Stimulated activated CD4-positive, alpha-beta T cell treated with anti-CD3 and anti-CD28 coated beads, Interleukin-4, amount 100 ng/mL, for 1 hour (primary cell): Measurements from ENCODE around the gene SLC25A30.
A peak's percentile ranks its signal among the peaks of the same experiment; 100 is the strongest.
"Not testable (repeated sequence)": the region's sequence is repeated elsewhere in the genome, so short reads cannot be mapped to it uniquely, and the experiment has no call there.

Experiments used
- DNase-seq: peaks from one replicate; pipeline ENCODE4 v3.0.0-alpha.2; 2020

Gene SLC25A30

DNA sequence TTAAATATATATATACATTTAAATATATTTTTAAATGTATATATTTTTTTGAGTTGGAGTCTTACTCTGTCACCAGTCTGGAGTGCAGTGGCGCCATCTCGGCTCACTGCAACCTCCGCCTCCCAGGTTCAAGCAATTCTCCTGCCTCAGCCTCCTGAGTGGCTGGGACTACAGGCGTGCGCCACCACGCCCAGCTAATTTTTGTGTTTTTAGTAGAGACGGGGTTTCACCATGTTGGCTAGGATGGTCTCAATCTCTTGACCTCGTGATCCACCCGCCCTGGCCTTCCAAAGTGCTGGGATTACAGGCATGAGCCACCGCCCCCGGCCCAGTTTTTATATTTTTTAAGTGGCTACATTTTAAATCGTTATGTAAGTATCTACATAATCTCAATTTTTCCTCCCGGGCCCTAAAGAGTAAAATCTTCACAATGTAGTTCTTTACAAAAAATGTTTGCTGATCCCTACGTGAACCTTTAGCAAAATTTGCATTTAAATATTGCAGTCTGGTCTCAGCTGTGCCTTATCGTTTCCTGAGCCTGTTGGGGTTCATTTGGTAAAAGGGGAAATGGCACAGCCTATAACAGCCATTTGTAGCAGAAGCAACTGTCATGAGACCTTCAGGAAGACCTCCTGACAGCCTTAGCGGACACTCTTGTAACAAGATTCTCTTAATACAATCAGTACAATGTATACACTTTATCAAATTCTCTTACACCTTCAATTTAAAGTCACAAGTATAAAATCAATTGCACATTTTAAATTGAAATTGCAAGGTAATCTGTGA, 8.1 kb upstream of the SLC25A30 start:
- not testable (repeated sequence) for DNase-seq

DNA sequence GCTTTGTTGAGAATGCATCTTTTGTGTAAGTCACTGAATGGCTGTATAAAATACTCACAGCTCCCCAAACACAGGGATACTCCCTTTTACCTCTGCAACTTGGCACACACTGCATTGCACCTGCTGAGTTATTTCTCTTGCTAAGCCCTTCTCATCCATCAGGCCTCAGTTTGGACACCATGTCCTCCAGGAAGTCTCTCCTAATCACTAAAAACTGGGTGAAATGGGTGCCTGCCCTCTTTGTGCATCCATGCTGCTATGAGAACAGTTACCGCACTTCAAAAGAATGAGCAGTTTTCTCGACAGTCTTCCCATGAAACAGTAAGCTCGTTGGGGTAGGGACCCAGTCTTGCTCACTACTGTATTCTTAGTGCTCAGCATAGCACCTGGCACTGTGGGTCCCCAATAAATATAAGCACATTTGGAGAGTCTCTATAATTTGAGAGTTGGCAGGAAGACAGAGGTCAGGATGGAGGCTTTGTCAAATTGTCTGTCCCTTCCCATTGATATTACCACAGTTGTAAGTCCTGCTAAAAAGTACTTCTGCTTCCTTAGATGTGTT, 4.6 kb upstream of the SLC25A30 start:
- DNase-seq: no peak

DNA sequence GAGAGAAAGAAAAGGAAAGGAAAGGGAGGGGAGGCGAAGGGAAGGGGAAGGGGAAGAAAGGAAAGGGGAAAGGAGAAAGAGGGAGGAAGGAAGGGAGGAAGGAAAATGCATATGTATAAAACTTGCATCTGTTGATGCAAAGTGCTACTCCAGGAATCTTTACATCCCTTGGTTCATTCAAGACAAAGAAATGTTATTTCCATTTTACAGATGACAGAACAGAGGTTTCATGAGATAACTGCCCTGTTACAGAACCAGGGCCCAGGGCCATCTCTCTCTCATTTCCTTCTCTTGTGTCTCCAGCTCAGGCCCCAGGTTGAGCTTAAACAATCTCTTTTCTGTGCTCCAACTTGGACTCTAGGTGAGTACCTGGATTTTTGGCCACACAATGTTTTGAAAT, 1.8 kb upstream of the SLC25A30 start:
- no peak for DNase-seq

DNA sequence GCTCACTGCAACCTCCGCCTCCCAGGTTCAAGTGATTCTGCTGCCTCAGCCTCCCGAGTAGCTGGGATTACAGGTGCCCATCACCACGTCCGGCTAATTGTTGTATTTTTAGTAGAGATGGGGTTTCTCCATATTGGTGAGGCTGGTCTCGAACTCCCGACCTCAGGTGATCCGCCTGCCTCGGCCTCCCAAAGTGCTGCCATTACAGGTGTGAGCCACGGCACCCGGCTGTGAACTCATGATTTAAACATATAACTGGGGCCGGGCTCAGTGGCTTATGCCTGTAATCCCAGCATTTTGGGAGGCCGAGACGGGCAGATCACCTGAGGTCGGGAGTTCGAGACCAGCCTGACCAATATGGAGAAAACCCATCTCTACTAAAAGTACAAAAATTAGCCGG, 1.2 kb upstream of the SLC25A30 start:
- not testable (repeated sequence) for DNase-seq

DNA sequence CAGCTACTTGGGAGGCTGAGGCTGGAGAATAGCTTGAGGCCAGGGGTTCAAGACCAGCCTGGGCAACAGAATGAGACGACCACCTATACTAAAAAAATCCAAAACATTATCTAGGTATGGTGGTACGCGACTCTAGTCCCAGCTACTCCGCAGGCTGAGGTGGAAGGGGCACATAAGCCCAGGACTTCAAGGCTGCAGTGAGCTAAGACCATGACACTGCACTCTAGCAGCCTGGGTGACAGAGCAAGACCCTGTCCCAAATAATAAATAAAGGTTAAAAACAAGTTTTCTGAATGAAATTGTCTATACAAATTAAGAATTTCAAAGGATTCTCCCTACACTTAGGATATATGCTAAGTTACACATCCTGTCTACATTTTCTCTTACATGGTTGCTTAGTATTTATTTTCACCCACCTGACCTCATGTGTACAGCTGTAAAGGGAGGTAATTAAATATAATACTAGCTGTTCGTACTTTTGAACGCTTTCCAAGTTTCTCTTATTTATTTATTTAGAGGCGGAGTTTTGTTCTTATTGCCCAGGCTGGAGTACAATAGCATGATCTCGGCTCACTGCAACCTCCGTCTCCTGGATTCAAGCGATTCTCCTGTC, 1.6 kb downstream of the SLC25A30 start:
- no peak for DNase-seq

DNA sequence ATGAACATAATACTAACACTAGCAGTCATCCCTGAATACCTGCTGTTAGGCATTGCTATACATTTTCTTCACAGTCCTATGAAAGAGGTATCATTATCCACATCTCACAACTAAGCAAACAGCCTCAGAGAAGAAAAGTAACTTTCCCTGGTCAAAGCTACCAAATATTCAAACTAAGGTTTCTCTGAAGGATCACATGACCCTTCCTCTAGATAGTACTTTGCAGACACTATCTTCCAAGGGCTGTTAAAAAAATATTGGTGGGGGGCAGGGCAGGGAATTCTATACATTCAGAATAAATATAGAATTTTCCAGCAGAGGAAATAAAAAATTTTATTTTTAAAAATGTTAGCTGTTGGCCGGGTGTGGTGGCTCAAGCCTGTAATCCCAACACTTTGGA, 3.1 kb downstream of the SLC25A30 start:
- DNase-seq: no peak

DNA sequence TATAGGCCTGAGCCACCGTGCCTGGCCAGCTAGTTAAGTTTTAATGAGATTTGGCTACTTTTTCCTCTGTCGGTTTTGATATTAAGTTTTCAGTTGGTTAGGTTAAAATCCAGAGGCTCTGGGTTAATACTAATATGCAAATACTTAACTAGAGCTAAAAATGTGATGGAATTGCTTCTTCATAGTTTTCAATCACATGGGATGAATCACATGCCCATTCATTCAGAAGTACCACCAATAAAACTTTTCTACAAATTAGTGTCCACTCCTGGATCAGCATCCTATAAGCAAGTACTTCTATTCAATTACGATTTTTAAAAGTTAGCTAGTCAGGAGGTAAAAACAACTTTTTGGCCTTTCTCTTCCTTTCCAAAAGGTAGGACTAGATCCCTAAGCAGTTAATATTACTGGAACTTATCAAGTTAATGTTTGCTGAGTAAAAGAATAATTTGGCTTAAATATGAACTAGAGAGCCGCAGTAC, 4.3 kb downstream of the SLC25A30 start:
- DNase-seq: no peak

DNA sequence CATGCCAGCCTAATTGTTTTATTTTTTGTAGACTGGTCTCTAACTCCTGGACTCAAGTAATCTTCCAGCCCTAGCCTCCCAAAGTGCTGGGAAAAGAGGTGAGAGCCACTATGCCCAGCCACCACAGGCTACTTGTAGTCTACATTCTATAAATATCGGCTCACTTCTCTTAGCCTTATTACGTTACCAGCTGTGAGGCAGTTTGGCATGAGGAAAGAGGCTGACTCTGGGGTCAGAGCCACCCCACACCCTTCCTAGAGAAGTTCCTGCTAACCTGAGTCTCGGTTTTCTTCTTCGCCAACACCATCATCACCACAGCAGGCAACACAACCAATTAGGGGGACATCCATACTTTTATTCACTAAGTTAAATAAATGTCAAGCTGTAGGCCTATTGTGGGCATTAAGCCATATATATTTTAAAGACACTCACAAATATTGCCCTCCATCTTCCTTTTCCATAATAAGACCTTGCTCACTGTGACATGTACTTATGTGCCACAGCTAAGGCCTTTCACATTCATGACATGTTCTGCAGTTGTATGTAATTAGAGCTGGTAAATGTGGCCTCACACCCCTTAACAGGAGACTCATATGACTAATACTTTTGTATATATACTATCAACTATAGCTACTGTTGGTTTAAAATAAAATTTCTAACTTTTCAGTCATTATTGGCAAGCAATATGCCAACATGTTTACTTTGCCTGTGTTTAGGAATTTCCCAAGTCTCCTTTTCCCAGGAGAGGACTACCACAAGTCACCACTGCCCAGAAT, 5.7 kb downstream of the SLC25A30 start:
- no peak for DNase-seq

DNA sequence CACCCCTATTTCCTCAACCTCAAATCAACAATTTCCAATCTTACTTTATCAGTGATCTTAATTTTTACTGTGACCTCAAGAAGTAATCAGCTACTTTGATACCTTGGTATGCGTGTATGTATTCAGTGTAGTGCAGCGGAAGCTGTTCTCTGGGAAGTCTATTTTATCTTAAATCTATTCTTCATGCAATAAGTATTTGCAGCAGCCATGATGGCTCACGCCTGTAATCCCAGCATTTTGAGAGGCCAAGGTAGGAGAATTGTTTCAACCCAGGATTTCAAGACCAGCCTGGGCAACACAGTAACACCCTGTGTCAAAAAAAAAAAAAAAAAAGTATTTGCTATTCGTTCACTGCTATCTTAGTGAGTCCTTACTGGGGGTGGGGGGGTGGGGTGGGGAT, 6.5 kb downstream of the SLC25A30 start:
- DNase-seq: no peak

DNA sequence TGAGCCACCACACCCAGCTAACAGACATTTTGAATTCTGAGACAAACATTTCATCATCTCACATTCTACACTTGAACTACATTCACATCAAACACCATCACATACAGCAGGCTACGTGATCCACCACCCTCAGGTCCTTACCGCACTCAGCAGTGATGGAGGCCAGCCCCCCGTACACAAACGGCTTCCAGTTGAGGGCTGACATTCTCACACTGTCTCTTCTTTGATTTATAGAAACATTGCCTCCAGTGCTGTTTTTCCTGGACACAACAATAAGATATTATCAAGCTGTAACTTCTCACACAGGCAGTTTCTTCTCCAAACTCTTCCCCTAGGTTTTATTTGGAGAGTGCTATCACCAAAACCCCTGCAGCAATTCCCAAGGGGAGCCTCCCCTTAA, 7.0 kb downstream of the SLC25A30 start:
- no peak for DNase-seq

DNA sequence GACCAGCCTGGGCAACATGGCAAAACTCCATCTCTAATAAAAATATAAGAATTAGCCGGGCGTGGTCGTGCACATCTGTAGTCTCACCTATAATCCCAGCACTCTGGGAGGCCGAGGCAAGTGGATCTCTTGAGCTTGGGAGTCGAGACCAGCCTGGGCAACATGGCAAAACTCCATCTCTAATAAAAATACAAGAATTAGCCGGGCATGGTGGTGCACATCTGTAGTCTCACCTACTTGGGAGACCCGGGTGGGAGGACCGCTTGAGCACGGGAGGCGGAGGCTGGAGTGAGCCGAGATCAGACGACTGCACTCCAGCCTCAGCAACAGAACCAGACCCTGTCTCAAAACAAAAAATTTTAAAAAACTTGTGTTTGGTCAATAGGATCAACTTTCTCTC, 7.7 kb downstream of the SLC25A30 start:
- no peak for DNase-seq

DNA sequence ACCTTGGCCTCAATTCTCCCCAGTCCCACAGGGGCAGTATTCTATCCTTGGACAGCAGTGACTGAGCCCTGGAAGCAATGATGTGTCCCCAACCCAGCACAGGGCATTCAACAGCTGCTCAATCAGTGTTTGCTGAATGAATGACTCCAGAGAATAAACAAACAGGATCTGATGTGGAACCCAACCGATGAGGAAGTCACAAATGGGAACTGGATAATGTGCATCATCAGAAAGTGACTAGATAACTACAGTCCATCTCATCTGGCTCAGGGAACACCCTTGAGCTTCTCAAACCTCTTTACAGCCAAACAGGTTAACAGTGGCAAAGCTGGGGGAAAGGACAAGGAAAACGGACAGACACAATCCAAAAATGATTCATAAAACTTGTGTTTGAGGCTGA, 8.2 kb downstream of the SLC25A30 start:
- no peak for DNase-seq

DNA sequence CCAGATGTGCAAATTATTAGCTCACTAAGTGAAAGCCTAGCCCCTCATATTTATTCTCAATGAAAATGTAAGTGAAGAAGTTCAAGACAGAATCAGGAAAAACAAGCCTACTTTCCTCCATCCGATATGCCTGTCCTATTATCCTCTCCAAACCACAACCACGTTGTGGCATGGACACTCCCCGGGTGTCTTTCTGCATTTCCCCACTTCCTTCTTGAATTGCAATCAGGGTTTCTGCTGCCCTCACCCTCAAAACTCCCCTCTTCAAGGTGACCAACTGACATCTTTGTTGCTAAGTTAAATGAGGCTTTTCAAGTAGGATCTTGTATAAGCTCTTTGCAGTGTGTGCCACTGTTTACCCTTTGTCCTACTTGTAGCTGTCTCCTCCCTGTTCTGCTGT, 11.8 kb downstream of the SLC25A30 start:
- no peak for DNase-seq

DNA sequence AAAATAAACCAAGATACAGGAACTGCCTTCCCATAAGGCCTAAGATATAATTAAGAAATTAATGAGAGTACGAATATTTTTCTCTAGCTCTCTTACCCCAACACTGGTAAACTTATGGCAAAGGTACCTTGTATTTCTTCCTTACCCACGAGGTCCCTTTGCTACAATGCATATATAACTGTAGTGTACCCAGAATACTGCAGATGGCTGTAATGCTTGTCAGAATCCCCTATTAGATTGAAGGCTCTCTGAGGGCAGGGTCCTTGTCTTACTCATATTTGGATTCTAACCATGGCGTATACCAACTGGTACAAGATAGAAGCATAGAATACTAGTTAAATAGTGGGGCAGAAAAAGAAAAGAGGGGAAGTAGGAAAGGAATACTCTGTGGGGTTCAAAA, 15.1 kb downstream of the SLC25A30 start:
- DNase-seq: no peak

DNA sequence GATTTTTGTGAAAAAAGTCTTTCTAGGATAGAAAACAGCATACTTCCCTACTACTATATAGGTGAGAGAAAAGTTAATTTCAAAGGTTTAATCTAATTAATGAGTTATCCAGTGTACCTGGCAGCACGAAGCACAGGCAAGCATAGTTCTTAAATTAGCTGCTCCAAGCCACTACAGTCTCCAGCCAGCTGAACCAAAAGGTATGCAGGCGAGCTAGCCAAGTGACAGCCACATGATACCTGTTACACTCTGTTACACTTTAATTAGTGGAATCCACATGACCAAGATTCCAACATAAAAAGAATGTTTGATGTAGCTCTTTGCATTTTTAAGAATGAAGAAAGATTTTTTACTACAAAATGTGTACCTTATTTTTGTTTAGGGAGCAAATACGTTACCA, 15.5 kb downstream of the SLC25A30 start:
- DNase-seq: no peak

DNA sequence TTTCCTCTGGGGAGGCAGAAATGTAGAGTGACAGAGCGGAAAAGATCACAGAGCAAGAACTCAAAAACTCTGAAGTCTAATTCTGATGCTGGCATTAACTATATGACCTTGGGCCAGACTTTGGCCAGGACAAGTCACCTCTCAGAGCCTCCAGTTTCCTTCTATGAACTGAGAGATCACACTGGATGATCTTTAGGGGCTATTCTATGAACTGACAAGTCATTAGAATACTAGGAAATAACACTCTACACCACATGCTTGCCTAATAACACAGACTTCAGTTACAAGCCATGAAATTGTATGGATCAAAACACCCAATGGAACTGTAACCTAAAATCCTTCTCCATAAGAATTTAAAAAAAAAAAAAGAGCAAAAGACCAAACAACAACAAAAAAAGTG, 16.9 kb downstream of the SLC25A30 start:
- DNase-seq: no peak

DNA sequence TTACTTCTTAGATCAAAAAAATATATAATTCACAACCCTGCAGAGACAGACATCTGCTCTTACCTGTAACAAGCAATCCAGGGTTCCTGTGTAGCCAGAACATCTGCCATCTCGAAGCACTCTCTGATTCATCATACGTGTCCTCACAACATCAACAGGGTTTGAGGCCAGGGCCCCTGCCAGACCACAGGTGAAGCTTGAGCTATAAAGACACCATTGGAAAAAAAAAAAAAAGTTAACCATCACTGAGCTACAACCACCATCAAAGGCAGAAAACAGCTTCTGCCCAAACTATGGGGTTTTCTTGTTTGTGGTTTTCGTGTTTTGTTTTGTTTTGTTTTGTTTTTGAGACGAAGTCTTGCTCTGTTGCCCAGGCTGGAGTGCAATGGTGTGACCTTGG, 19.3 kb downstream of the SLC25A30 start:
- no peak for DNase-seq

DNA sequence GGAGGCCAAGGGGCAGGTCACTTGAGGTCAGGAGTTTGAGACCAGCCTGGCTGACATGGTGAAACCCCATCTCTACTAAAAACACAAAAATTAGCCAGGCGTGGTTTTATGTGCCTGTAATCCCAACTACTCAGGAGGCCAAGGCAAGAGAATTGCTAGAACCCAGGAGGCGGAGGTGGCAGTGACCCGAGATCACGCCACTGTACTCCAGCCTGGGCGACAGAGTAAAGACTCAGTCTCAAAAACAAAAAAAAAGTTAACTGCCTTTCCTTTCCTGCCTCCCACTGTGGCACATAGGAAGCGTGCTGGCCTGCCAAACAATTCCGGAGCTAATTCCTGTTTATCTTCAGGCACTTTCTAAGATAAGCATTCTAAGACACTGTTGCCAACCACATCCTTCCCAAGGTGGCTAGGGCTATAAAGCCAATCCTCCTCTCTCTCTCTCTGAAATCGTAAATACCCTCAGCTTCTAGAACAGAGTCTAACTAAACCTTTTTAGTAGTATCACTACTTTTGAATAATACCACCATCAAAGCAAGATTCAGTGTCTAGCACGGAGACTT, 21.6 kb downstream of the SLC25A30 start:
- no peak for DNase-seq

DNA sequence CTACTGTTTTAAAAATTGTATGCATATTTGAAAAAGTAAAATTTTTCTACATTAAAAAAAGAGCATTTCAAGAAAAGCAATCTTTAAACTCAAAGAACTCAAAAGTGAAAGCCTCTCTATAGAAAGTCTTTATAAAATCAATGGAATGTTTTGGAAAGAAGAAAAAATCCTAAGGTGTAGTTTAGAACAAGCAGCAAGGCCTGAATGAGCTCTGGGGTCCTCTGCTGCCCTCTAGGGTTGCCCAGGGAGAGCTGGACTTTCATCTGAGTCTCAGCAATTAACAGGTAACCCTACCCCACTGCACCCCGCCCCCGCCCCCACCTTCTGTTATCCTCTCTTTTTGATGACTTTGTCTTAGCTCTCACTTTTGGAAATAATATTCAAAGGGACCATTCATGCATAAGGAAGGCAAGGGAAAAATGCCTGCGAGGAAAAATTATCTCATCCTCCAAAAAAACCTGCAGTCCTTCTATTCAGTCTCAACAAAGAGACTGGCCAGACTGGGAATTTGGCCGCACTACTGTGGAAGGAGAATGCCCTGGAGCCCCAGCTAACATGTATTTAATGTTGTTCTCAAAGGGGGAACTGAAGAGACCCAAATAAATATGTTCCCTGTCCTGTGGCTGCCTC, 24.1 kb downstream of the SLC25A30 start:
- DNase-seq: peak; percentile 18

DNA sequence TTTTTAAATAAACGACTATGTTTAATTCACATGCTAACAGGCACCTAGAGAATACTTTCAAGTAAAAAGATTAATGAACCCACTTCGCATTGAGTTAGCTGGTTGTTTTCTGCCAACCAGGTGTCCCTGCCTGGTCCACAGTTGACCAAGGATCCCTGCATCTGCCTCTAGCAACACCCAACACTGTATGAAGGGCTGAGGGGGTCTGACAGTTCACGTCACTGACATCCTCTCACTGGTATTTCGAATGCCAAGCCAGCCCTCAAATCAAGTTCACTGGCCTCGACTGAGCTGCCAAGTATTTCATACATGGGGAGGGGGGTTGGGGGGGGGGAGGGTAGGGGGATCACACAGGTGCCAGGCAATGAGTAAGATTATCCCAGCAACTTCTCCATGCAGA, 25.4 kb downstream of the SLC25A30 start:
- DNase-seq: no peak

DNA sequence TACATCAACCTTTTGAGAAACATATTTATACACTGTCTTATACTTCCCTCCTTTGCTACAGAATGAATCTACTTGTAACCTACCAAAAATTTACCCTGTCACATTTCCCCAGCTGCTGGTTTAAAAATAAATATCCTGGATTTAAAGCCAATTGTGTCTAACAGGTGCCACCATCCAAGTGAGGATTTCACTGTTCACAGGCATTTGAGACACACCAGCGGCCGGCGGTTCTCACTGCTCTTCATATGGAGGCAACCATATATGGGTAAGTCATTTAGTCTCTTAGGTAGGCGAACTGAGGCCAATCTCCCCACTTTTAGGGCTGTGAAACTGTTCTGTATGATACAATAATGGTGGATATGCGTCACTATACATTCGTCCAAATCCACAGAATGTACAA, 26.2 kb downstream of the SLC25A30 start:
- DNase-seq: no peak

DNA sequence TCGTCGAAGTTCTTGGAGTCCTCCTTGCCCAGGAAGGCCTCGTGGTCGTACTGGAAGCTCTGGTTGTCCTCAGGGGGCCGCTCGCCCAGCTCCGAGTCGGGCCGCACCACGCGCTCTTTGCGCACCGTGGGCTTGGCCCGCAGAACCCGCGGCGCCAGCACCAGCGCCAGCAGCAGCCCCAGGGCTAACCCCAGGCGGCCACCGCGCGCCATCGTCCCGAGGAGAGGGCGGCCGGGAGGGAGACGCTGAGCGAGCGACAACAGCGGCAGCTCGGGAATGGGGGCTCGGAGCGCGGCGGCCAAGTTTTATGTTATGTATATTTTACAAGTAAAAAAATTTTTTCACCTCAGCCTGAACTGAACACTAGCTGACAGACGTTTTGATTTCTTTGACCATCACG, 27.0 kb downstream of the SLC25A30 start:
- DNase-seq: not testable (repeated sequence)

DNA sequence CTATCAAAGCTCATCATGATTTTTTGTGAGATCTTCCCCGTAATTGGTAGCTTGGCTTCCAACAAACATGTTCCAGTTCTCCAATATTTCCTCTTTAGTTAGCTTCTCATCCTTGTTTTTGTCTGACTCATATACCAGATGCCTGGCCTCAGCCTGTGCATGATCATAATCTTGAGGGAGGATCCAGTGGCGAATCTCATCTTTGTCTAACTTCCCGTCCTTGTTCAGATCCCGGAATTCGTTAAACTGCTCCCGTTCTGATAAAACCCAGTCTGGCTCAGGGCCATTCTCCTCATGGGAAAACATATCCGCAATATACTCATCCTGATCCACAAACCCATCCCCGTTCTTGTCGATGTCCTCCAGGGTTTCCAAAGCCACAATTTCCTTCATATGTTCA, 27.8 kb downstream of the SLC25A30 start:
- DNase-seq: not testable (repeated sequence)
